ENCODE measurements around the gene PLA2G3. TPM values are rescaled to one million over a fixed set of nuclear protein-coding genes. Genes with fewer than 3 reads are reported as not detected.
"Not testable (repeated sequence)": the region's sequence is repeated elsewhere in the genome, so short reads cannot be mapped to it uniquely, and the experiment has no call there.

PLA2G3 gene
- not detected for total RNA-seq

- DNase-seq (ENCODE audit: low spot score): no peak
These were observed at the start of gene PLA2G3 for GRCh38 chr22:31139866-31140716. PLA2G3 (minus strand) TSS chr22:31140508; CDS start chr22:31140354, 154 bp downstream.

- no peak for DNase-seq (ENCODE audit: low spot score)
These were observed 47.3 kb upstream of the PLA2G3 start for GRCh38 chr22:31187627-31188026.

GRCh38 chr22:31185056-31185455 is 44.7 kb upstream of the PLA2G3 start:
- no peak for DNase-seq (ENCODE audit: low spot score)

- DNase-seq (ENCODE audit: low spot score): no peak
These were observed 43.7 kb upstream of the PLA2G3 start for GRCh38 chr22:31184015-31184414.

- peak; percentile 67 for DNase-seq (ENCODE audit: low spot score)
These were observed 39.0 kb upstream of the PLA2G3 start for GRCh38 chr22:31179345-31179744.

- DNase-seq (ENCODE audit: low spot score): no peak
These were observed 38.6 kb upstream of the PLA2G3 start for GRCh38 chr22:31178859-31179258.

- peak; percentile 70 for DNase-seq (ENCODE audit: low spot score)
These were observed 37.3 kb upstream of the PLA2G3 start for GRCh38 chr22:31177420-31178162.

GRCh38 chr22:31176923-31177322 is 36.6 kb upstream of the PLA2G3 start:
- DNase-seq (ENCODE audit: low spot score): no peak

GRCh38 chr22:31173386-31174145 is 33.3 kb upstream of the PLA2G3 start:
- DNase-seq (ENCODE audit: low spot score): no peak

GRCh38 chr22:31171734-31172133 is 31.4 kb upstream of the PLA2G3 start:
- DNase-seq (ENCODE audit: low spot score): not testable (repeated sequence)

- no peak for DNase-seq (ENCODE audit: low spot score)
These were observed 30.7 kb upstream of the PLA2G3 start for GRCh38 chr22:31170971-31171370.

- no peak for DNase-seq (ENCODE audit: low spot score)
These were observed 21.9 kb upstream of the PLA2G3 start for GRCh38 chr22:31162015-31162765.

GRCh38 chr22:31161386-31161785 is 21.1 kb upstream of the PLA2G3 start:
- DNase-seq (ENCODE audit: low spot score): no peak

- DNase-seq (ENCODE audit: low spot score): no peak
These were observed 20.1 kb upstream of the PLA2G3 start for GRCh38 chr22:31160328-31160978.

GRCh38 chr22:31155422-31155821 is 15.1 kb upstream of the PLA2G3 start:
- DNase-seq (ENCODE audit: low spot score): no peak

GRCh38 chr22:31154975-31155374 is 14.7 kb upstream of the PLA2G3 start:
- DNase-seq (ENCODE audit: low spot score): no peak

GRCh38 chr22:31153357-31153756 is 13.0 kb upstream of the PLA2G3 start:
- no peak for DNase-seq (ENCODE audit: low spot score)

GRCh38 chr22:31151872-31152271 is 11.6 kb upstream of the PLA2G3 start:
- no peak for DNase-seq (ENCODE audit: low spot score)

GRCh38 chr22:31150615-31151014 is 10.3 kb upstream of the PLA2G3 start:
- DNase-seq (ENCODE audit: low spot score): no peak

- DNase-seq (ENCODE audit: low spot score): peak; percentile 83
These were observed 8.8 kb upstream of the PLA2G3 start for GRCh38 chr22:31148953-31149627.
